ENCODE data around the gene CDIP1. TPM values are rescaled to one million over a fixed set of nuclear protein-coding genes. Genes with fewer than 3 reads are reported as not detected.

The CDIP1 gene
- total RNA-seq, 4 donors from 2014 or later = 14.7 to 30.0 (median 21.3) TPM

DNA sequence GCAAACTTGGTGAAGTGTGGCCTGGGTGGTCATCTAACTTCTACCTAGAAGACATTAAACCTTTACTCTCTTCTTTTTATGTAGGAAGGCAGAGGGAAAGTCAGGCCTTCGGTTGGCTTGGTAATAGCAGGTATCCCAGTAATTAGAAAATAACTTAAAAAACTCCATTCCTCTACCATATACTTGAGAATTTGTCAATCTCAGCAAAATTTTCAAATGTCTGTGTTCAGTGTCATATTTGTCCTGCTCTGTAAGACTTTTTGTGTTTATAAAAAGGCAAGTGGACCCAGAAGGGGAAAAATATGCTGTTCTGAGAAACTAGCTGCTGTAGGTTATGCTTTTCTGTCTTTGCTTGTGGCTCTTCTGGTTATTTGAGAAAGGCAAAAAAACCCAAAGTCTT is 56.6 kb downstream of the CDIP1 start:
- TF ChIP-seq EP300 (IDR thresholded peaks at IDR 0.05) = no peak
- no peak for TF ChIP-seq POLR2AphosphoS5 (IDR thresholded peaks at IDR 0.05)
- no peak for TF ChIP-seq POLR2A (IDR thresholded peaks at IDR 0.05)
- no peak overlapping the region for H3K4me3 ChIP-seq
- H3K9me3 ChIP-seq = no peaks in the 10 kb centered on the region
- H3K36me3 ChIP-seq = peaks cover 17% of the 10 kb centered on the region
- H3K4me1 ChIP-seq = peaks cover 32% of the 10 kb centered on the region
- 97% methylated on average over 1 of the region's 1 CpG for WGBS
- no peak for DNase-seq (ENCODE audit: low spot score in 2 of 2)
- no peak overlapping the region for H3K27ac ChIP-seq
- H3K27me3 ChIP-seq = no peaks in the 10 kb centered on the region

DNA sequence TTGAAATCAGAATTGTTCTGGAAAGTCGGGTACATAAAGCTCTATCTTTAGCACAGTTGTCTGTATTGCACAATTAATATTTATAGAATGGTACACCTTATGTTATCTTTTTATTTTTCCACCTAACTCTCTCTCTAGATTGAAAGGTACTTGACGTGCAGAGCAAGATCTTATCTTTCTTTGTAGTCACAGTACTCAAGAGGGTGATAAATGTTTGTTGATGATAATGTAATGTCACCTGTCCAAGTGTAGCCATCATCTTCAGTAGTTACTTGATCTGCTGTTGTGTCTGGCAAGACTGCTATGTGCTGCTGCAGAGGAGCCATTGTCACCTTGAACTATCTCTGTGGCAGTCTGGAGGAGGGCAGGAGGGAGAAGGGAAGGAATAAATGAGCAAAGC is 57.0 kb downstream of the CDIP1 start:
- Histone ChIP-seq H3K4me3 (no peak overlapping the region), H3K27ac (no peak overlapping the region), H3K4me1 (peaks cover 28% of the 10 kb centered on the region), H3K9me3 (no peaks in the 10 kb centered on the region), H3K27me3 (no peaks in the 10 kb centered on the region), H3K36me3 (peaks cover 13% of the 10 kb centered on the region)
- WGBS = 31% methylated on average over 2 of the region's 2 CpGs
- no peak for DNase-seq (ENCODE audit: low spot score in 2 of 2)
- no peak for TF ChIP-seq EP300 (IDR thresholded peaks at IDR 0.05)
- TF ChIP-seq POLR2AphosphoS5 (IDR thresholded peaks at IDR 0.05) = no peak
- TF ChIP-seq, protein P1, sequence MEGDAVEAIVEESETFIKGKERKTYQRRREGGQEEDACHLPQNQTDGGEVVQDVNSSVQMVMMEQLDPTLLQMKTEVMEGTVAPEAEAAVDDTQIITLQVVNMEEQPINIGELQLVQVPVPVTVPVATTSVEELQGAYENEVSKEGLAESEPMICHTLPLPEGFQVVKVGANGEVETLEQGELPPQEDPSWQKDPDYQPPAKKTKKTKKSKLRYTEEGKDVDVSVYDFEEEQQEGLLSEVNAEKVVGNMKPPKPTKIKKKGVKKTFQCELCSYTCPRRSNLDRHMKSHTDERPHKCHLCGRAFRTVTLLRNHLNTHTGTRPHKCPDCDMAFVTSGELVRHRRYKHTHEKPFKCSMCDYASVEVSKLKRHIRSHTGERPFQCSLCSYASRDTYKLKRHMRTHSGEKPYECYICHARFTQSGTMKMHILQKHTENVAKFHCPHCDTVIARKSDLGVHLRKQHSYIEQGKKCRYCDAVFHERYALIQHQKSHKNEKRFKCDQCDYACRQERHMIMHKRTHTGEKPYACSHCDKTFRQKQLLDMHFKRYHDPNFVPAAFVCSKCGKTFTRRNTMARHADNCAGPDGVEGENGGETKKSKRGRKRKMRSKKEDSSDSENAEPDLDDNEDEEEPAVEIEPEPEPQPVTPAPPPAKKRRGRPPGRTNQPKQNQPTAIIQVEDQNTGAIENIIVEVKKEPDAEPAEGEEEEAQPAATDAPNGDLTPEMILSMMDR (IDR thresholded peaks at IDR 0.05) = no peak

DNA sequence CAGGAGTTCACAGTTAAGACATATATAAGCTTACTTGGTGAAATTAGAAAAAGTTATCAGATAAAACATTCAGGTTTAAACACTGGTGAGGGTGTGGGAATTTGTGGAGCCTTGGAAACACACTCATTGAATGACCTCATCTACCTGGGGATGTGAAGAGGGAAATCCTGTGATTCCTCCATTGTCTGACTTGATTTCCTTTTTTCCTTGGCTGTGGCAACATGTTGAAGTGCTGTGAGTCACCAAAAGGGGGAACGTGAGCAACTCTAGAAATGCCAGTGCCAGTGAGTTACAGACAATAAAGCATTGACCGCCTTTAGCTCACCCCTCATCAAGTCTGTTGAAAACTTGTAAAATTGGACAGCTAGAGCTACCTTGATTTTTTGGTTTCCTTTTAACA is 60.6 kb downstream of the CDIP1 start:
- no peak for DNase-seq (ENCODE audit: low spot score in 2 of 2)

DNA sequence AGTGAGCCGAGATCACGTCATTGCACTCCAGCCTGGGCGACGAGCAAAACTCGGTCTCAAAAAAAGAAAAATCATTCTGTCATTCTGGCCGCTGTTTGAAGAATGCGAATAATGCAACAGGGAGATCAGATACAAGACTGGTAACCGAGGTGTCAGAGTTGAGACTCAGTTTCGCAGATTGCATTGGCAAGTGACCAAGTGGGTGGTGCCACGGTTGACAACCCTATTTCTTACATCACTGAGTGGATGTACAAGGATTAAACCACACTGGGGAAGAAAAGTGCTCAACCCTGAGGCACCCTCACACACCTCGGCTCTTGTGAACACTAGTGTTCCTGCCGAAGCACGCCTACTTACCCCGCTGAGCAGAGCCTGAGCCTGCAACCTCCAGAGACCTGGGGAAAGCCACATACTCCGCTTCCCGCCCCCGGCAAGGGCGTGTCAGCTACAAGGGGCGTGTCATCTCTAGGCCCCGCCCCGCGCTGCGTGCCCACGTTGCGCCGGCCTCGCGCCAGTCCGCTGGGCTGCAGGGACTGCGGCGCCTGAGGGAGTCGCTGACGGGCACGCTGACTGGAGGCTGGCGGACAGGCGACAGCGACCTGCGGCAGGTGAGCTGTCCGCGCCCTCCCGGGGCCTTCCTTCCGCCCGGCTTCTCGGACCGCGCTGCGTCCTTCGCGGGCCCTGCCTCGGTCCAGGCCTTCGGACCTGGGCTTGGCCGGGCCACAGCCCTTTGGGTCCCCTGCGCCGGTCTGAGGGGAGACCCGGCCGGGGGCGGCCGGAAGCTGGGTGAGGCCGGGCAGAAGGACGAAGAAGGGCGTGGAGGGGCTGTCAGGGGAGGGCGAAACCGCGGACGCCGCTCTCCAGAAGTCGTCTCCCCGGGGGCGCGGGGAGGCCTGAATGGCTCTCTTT is 62.4 kb downstream of the CDIP1 start, which contains the start of gene HMOX2:
TSS of gene HMOX2 (plus strand) at position 519 of the 909 bp plus-strand sequence. CDS start 29,127 bp downstream, outside the sequence.
- H3K27me3 ChIP-seq = no peaks in the 10 kb centered on the region
- peaks cover 41% of the 10 kb centered on the region for H3K4me1 ChIP-seq
- 8% methylated on average over 55 of the region's 70 CpGs for WGBS
- TF ChIP-seq POLR2A (IDR thresholded peaks at IDR 0.05) (peak in 1 of 2 donors; percentile 28), POLR2AphosphoS5 (IDR thresholded peaks at IDR 0.05) (peak in 2 of 3 donors; percentile 15 to 46), EP300 (IDR thresholded peaks at IDR 0.05) (no peak)
- TF ChIP-seq, protein P1 (IDR thresholded peaks at IDR 0.05) = peak in 1 of 2 donors; percentile 50
- H3K4me3 ChIP-seq = peak within 1 kb of the TSS; percentile 95
- peak; percentile 95 for DNase-seq (ENCODE audit: low spot score in 2 of 2)
- H3K27ac ChIP-seq = peak within 1 kb of the TSS; percentile 89
- no peaks in the 10 kb centered on the region for H3K9me3 ChIP-seq
- H3K36me3 ChIP-seq = no peaks in the 10 kb centered on the region

More for the DNA sequence above, 60.6 kb downstream of the CDIP1 start:
- H3K36me3 ChIP-seq = no peaks in the 10 kb centered on the region
- TF ChIP-seq POLR2A (IDR thresholded peaks at IDR 0.05) (no peak), EP300 (IDR thresholded peaks at IDR 0.05) (no peak), POLR2AphosphoS5 (IDR thresholded peaks at IDR 0.05) (no peak)
- TF ChIP-seq, protein P1 (IDR thresholded peaks at IDR 0.05) = no peak
- no peaks in the 10 kb centered on the region for H3K9me3 ChIP-seq
- H3K4me3 ChIP-seq = no peak overlapping the region
- 37% methylated on average over 2 of the region's 2 CpGs for WGBS
- H3K27me3 ChIP-seq = no peaks in the 10 kb centered on the region
- peaks cover 47% of the 10 kb centered on the region for H3K4me1 ChIP-seq
- no peak overlapping the region for H3K27ac ChIP-seq

DNA sequence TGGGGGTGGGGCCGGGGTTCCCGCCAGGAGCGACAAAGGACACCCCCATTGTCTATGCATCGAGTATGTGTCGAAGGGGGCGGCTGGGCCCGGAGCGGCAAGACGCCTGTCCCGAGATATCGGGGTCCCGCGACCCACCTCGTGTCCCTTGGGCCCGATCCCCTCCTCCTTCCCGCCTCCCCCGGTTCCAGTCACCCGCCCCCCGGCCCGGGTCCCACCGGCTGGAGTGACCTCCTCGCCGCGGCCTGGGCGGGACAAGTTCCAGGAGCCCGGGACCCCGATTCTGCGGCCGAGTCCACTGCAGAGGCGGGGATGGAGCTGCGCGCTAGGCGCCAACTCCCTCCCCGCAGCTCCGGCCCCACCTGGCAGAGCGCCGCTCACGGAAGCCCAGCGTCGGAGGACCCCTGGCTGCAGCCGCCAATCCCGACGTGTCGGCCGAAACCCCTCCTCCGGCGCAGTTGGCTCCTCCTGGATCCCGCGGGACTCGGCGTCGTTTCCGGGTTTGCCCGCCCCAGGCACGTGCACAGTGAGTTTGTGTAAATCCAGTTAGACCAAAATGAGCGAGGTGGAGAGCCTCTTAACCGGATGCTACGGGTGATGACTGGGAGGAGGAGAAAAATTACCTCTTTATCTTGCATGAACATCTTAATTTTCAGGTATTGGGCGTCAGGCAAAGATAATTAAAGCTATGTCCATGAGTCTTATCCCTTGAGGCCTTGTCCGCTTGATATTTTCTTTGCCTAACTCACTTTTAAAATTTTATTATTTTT is 64.2 kb downstream of the CDIP1 start, which contains the start of gene NMRAL1:
TSS of gene NMRAL1 (minus strand) at position 434 of the 770 bp plus-strand sequence. CDS start 493 bp downstream, outside the sequence.
- Histone ChIP-seq H3K27ac (peak within 1 kb of the TSS; percentile 89), H3K4me1 (peaks cover 41% of the 10 kb centered on the region), H3K4me3 (peak within 1 kb of the TSS; percentile 78), H3K9me3 (no peaks in the 10 kb centered on the region), H3K27me3 (no peaks in the 10 kb centered on the region), H3K36me3 (peaks cover 11% of the 10 kb centered on the region)
- WGBS = 5% methylated on average over 48 of the region's 60 CpGs
- DNase-seq (ENCODE audit: low spot score in 2 of 2) = peak; percentile 96
- TF ChIP-seq, protein P1 (IDR thresholded peaks at IDR 0.05) = no peak
- peak in 1 of 2 donors; percentile 54 for TF ChIP-seq POLR2A (IDR thresholded peaks at IDR 0.05)
- peak; percentile 48 to 72 (median 59) for TF ChIP-seq POLR2AphosphoS5 (IDR thresholded peaks at IDR 0.05)
